Trophoblast cell (in vitro differentiated cells and primary cell): ENCODE measurements around the gene MCAM.

Source experiments
- DNase-seq, 2 donors: peaks; one replicate each; pipeline ENCODE4 v3.0.0-alpha.2; 2016
- H2AFZ ChIP-seq: 2 replicates; pipeline ENCODE4 v1.6.1; 2013; ENCODE audit warnings: low read length, moderate library complexity, mild to moderate bottlenecking; ENCODE audit not compliant: insufficient read depth, poor library complexity
- H2AK5ac ChIP-seq: 2 replicates; pipeline ENCODE4 v1.6.1; 2013; ENCODE audit warnings: mild to moderate bottlenecking, low read length
- H2BK120ac ChIP-seq: 2 replicates; pipeline ENCODE4 v1.6.1; 2013; ENCODE audit warnings: low read length, mild to moderate bottlenecking, moderate library complexity; ENCODE audit not compliant: insufficient read depth, poor library complexity
- H2BK12ac ChIP-seq: 2 replicates; pipeline ENCODE4 v1.6.1; 2013; ENCODE audit warnings: mild to moderate bottlenecking, low read length, moderate library complexity
- H2BK5ac ChIP-seq: 2 replicates; pipeline ENCODE4 v1.6.1; 2013; ENCODE audit warnings: low read length, low read depth, moderate library complexity, mild to moderate bottlenecking; ENCODE audit not compliant: poor library complexity
- H3K14ac ChIP-seq: 2 replicates; pipeline ENCODE4 v1.6.1; 2013; ENCODE audit warnings: mild to moderate bottlenecking, low read length
- H3K18ac ChIP-seq: 2 replicates; pipeline ENCODE4 v1.6.1; 2013; ENCODE audit warnings: mild to moderate bottlenecking, low read length
- H3K23ac ChIP-seq: 2 replicates; pipeline ENCODE4 v1.6.1; 2013; ENCODE audit warnings: low read length
- H3K27ac ChIP-seq: 2 replicates; pipeline ENCODE4 v1.5.1; 2013; ENCODE audit warnings: low read depth, mild to moderate bottlenecking, inconsistent platforms, low read length, moderate library complexity
- H3K27me3 ChIP-seq: 2 replicates; pipeline ENCODE4 v1.6.1; 2013; ENCODE audit warnings: inconsistent platforms, mild to moderate bottlenecking, low read length, moderate library complexity; ENCODE audit not compliant: insufficient read depth
- H3K36me3 ChIP-seq, 2 experiments: 1 replicate in 1 of 2; 2 replicates in 1 of 2; pipeline ENCODE4 v1.6.1; 2013; ENCODE audit warnings: low read length in 2 of 2, mild to moderate bottlenecking in 2 of 2, moderate library complexity in 1 of 2; ENCODE audit not compliant: insufficient read depth in 2 of 2, control insufficient read depth in 1 of 2
- H3K4ac ChIP-seq: 2 replicates; pipeline ENCODE4 v1.6.1; 2013; ENCODE audit warnings: low read depth, mild to moderate bottlenecking, low read length, moderate library complexity
- H3K4me1 ChIP-seq, 2 experiments: 1 replicate in 1 of 2; 2 replicates in 1 of 2; pipeline ENCODE4 v1.6.1; 2013; ENCODE audit warnings: low read length in 2 of 2, mild to moderate bottlenecking in 2 of 2, moderate library complexity in 1 of 2; ENCODE audit not compliant: insufficient read depth in 2 of 2, control insufficient read depth in 1 of 2
- H3K4me2 ChIP-seq: 2 replicates; pipeline ENCODE4 v1.6.1; 2013; ENCODE audit warnings: inconsistent platforms, mild to moderate bottlenecking, low read length, moderate library complexity
- H3K4me3 ChIP-seq: 2 replicates; pipeline ENCODE4 v1.5.1; 2013; ENCODE audit warnings: mild to moderate bottlenecking, low read depth, low read length, inconsistent platforms
- H3K79me1 ChIP-seq: one replicate; pipeline ENCODE4 v1.6.1; 2013; ENCODE audit warnings: low read length
- H3K79me2 ChIP-seq: 2 replicates; pipeline ENCODE4 v1.6.1; 2013; ENCODE audit warnings: low read length, mild to moderate bottlenecking; ENCODE audit not compliant: control insufficient read depth, insufficient read depth, poor library complexity
- H3K9ac ChIP-seq: 2 replicates; pipeline ENCODE4 v1.6.1; 2013; ENCODE audit warnings: mild to moderate bottlenecking, low read length
- H3K9me3 ChIP-seq: 2 replicates; pipeline ENCODE4 v1.6.1; 2013; ENCODE audit warnings: low read depth, mild to moderate bottlenecking, control low read depth, inconsistent platforms, low read length; ENCODE audit not compliant: insufficient read depth
- H4K12ac ChIP-seq: 2 replicates; pipeline ENCODE4 v1.6.1; 2013; ENCODE audit warnings: low read depth, mild to moderate bottlenecking, low read length, moderate library complexity
- H4K8ac ChIP-seq: 2 replicates; pipeline ENCODE4 v1.6.1; 2013; ENCODE audit warnings: low read depth, mild to moderate bottlenecking, low read length, moderate library complexity
- H4K91ac ChIP-seq: one replicate; pipeline ENCODE4 v1.6.1; 2013; ENCODE audit warnings: low read depth, mild to moderate bottlenecking, low read length, moderate library complexity
- WGBS: extraction: QIAGEN DNeasy Blood & Tissue Kit; methylation state at CpG from one replicate; pipeline ENCODE4 v1.1.7; 2013; ENCODE audit warnings: missing lambda C conversion rate; ENCODE audit not compliant: insufficient read length, insufficient coverage; ENCODE audit errors: extremely low coverage; 5-methylcytosine and 5-hydroxymethylcytosine counted together

MCAM gene

DNA sequence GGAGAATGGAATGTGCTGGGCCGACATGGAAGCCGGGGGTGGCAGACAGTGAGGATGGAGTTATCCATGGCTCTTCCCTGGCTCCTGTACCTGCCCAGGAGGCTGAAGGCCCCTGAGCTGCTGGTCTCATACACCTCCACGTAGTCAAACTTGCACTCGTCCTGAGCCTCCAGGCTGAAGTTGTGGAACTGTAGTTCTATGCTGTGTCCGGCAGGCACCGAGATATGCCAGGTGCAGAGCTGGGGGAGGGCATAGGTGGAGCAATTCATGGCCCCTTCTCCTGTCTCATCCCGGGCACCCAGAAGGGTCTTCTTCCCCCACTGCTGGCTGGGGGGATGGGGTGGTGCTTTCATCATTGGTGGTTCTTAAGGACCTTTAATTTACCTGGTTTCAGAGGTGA, 26.8 kb upstream of the MCAM start:
- Histone ChIP-seq H3K4me2 (no peak overlapping the region), H4K12ac (no peak overlapping the region), H3K79me2 (peaks cover 2% of the 10 kb centered on the region), H4K8ac (no peak overlapping the region), H3K9me3 (peaks cover 2% of the 10 kb centered on the region), H2AK5ac (no peak overlapping the region), H3K14ac (no peak overlapping the region), H2BK5ac (no peak overlapping the region), H2BK120ac (no peak overlapping the region), H3K18ac (no peak overlapping the region), H3K9ac (no peak overlapping the region), H3K27ac (no peak overlapping the region), H3K4me3 (no peak overlapping the region), H2BK12ac (no peak overlapping the region), H3K79me1 (peaks cover 3% of the 10 kb centered on the region), H3K36me3 (no peaks in the 10 kb centered on the region), H2AFZ (no peak overlapping the region), H3K23ac (no peak overlapping the region), H3K27me3 (peaks cover 26% of the 10 kb centered on the region), H3K4me1 (peaks cover 13 to 14% of the 10 kb centered on the region in 2 experiments), H3K4ac (no peak overlapping the region), H4K91ac (no peak overlapping the region)
- WGBS: no CpG with 5 or more reads among the region's 7 CpGs
- DNase-seq: no peak

DNA sequence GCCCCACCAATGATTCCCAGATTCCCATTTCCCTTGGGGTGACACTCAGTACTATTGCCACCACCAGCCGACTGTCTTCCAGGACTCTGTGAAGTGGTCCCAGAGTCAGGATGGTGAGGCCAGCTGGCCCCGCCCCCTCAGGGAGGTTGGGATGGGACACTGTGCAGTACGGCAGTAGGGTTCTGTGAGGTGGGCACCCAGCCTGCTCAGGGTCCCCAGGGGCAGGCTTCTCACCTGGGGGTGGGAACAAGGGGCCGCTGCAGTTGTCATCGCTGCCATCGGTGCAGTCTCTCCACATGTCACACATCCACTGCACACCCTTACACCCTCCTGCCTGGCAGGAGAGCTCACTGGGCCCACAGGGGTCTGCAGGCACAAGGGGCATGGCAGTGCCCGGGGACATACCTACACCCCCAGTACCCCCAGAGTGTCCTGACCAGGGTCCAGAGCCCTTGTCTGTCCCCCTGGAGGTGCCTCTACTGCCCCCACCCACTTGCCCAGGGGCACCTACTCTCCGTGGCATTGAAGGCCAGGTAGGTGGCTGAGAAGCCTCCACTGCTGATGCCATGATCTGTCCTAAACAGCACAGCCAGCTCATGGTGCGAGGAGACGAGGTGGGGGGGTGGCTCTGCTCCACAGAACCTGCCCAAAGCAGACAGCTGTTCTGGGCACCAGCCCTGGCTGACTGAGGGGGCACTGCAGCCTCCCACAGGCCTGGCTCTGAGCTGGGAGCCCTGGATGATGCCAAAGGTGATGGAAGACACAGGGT, 25.6 kb upstream of the MCAM start:
- no CpG with 5 or more reads among the region's 10 CpGs for WGBS

DNA sequence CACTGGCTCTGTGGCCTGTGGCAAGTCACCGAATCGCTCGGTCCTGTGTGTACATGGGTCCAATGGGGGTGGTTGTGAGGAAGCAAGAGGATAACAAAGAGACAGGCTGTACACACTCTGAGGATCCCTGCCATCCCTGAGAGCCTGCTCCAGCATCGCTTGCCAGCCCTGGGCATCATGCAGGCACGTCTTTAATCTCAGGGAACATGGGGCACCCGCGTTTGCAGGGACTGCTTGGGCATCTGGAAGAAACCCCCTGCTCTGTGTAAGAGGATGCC, 25.0 kb upstream of the MCAM start:
- Histone ChIP-seq H4K8ac (no peak overlapping the region), H3K4ac (no peak overlapping the region), H3K79me2 (peaks cover 3% of the 10 kb centered on the region), H3K18ac (no peak overlapping the region), H3K4me2 (no peak overlapping the region), H2BK12ac (no peak overlapping the region), H3K23ac (no peak overlapping the region), H3K14ac (no peak overlapping the region), H3K9me3 (peaks cover 2% of the 10 kb centered on the region), H2BK120ac (no peak overlapping the region), H3K4me1 (peaks cover 21 to 28% of the 10 kb centered on the region in 2 experiments), H3K36me3 (no peaks in the 10 kb centered on the region), H2AFZ (no peak overlapping the region), H2BK5ac (no peak overlapping the region), H3K9ac (no peak overlapping the region), H3K79me1 (peaks cover 7% of the 10 kb centered on the region), H2AK5ac (no peak overlapping the region), H4K12ac (no peak overlapping the region), H4K91ac (no peak overlapping the region), H3K27me3 (peaks cover 26% of the 10 kb centered on the region), H3K4me3 (no peak overlapping the region), H3K27ac (no peak overlapping the region)
- no peak for DNase-seq
- no CpG with 5 or more reads among the region's 7 CpGs for WGBS

More for the DNA sequence above, 25.6 kb upstream of the MCAM start:
- DNase-seq: no peak
- Histone ChIP-seq H3K79me1 (peaks cover 6% of the 10 kb centered on the region), H3K4me3 (no peak overlapping the region), H2AFZ (no peak overlapping the region), H3K27ac (no peak overlapping the region), H3K9ac (no peak overlapping the region), H3K9me3 (peaks cover 2% of the 10 kb centered on the region), H3K36me3 (no peaks in the 10 kb centered on the region), H2BK120ac (no peak overlapping the region), H4K12ac (no peak overlapping the region), H3K4ac (no peak overlapping the region), H2AK5ac (no peak overlapping the region), H3K79me2 (peaks cover 3% of the 10 kb centered on the region), H2BK5ac (no peak overlapping the region), H4K91ac (no peak overlapping the region), H3K23ac (no peak overlapping the region), H3K4me1 (peaks cover 16 to 23% of the 10 kb centered on the region in 2 experiments), H3K4me2 (no peak overlapping the region), H3K18ac (no peak overlapping the region), H2BK12ac (no peak overlapping the region), H4K8ac (no peak overlapping the region), H3K14ac (no peak overlapping the region), H3K27me3 (peaks cover 26% of the 10 kb centered on the region)

- Histone ChIP-seq H3K36me3 (peaks cover 3 to 4% of the 10 kb centered on the region in 2 experiments), H3K14ac (no peak overlapping the region), H3K4me2 (no peak overlapping the region), H2BK120ac (no peak overlapping the region), H3K79me1 (peaks cover 7% of the 10 kb centered on the region), H3K4me3 (no peak overlapping the region), H3K27me3 (peaks cover 26% of the 10 kb centered on the region), H3K9me3 (peaks cover 2% of the 10 kb centered on the region), H4K12ac (no peak overlapping the region), H3K18ac (no peak overlapping the region), H3K79me2 (peaks cover 3% of the 10 kb centered on the region), H3K27ac (no peak overlapping the region), H2AFZ (no peak overlapping the region), H2BK5ac (no peak overlapping the region), H2BK12ac (no peak overlapping the region), H3K4me1 (peaks cover 21 to 30% of the 10 kb centered on the region in 2 experiments), H3K23ac (no peak overlapping the region), H2AK5ac (no peak overlapping the region), H4K8ac (no peak overlapping the region), H3K9ac (no peak overlapping the region), H3K4ac (no peak overlapping the region), H4K91ac (no peak overlapping the region)
- no CpG with 5 or more reads among the region's 16 CpGs for WGBS
- no peak for DNase-seq
Observed at GRCh38 chr11:119341222-119342022, 24.5 kb upstream of the MCAM start.
